ENCODE measurements around the gene CHSY1.

- TF ChIP-seq, protein P1, sequence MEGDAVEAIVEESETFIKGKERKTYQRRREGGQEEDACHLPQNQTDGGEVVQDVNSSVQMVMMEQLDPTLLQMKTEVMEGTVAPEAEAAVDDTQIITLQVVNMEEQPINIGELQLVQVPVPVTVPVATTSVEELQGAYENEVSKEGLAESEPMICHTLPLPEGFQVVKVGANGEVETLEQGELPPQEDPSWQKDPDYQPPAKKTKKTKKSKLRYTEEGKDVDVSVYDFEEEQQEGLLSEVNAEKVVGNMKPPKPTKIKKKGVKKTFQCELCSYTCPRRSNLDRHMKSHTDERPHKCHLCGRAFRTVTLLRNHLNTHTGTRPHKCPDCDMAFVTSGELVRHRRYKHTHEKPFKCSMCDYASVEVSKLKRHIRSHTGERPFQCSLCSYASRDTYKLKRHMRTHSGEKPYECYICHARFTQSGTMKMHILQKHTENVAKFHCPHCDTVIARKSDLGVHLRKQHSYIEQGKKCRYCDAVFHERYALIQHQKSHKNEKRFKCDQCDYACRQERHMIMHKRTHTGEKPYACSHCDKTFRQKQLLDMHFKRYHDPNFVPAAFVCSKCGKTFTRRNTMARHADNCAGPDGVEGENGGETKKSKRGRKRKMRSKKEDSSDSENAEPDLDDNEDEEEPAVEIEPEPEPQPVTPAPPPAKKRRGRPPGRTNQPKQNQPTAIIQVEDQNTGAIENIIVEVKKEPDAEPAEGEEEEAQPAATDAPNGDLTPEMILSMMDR (IDR thresholded peaks at IDR 0.05) = no peak
- no peak for TF ChIP-seq POLR2A (IDR thresholded peaks at IDR 0.05)
Observed at GRCh38 chr15:101213147-101213546, 38.7 kb downstream of the CHSY1 start.

All from testis (tissue), 2 donors.